Tibial nerve (tissue), 4 donors: ENCODE measurements around the gene IER3IP1.

Experiments used
- CTCF ChIP-seq, 5 experiments: fragments of 200-600 bp in 3 of 5; fragments of 450-650 bp in 2 of 5; sonication (generic) in 3 of 5; IDR thresholded peaks; one replicate each; pipeline ENCODE4 v1.5.1; 2016 to 2019; ENCODE audit warnings: antibody characterized with exemption in 5 of 5, mild to moderate bottlenecking in 3 of 5, moderate library complexity in 2 of 5
- EP300 ChIP-seq, 2 donors: sonication (generic); formaldehyde crosslinking; IDR thresholded peaks; one replicate each; pipeline ENCODE4 v1.6.1; 2017; ENCODE audit warnings: antibody characterized with exemption in 2 of 2, mild to moderate bottlenecking in 1 of 2
- POLR2A ChIP-seq, 2 donors: fragments of 450-650 bp; IDR thresholded peaks; one replicate each; pipeline ENCODE4 v1.6.1; 2017; ENCODE audit warnings: antibody characterized with exemption in 2 of 2, mild to moderate bottlenecking in 2 of 2, moderate library complexity in 2 of 2

GRCh38 chr18:47120428-47120827 is 55.7 kb downstream of the IER3IP1 start:
- TF ChIP-seq CTCF (IDR thresholded peaks at IDR 0.05), result no peak
- TF ChIP-seq POLR2A (IDR thresholded peaks at IDR 0.05), result no peak
- TF ChIP-seq EP300 (IDR thresholded peaks at IDR 0.05), result no peak
